ENCODE measurements around the gene MAGI2.

GRCh38 chr7:79334334-79334733 is 119.1 kb downstream of the MAGI2 start:
- TF ChIP-seq ATF3 (IDR thresholded peaks at IDR 0.05) (no peak), CTCF (IDR thresholded peaks at IDR 0.05; ENCODE audit: low read depth, low read length, missing input control) (no peak), JUND (IDR thresholded peaks at IDR 0.05) (no peak), REST (IDR thresholded peaks at IDR 0.05) (no peak), GABPA (IDR thresholded peaks at IDR 0.05 in 1 of 2, conservative IDR thresholded peaks at IDR 0.05 in 1 of 2) (no peak), MAX (IDR thresholded peaks at IDR 0.05) (no peak), HNF4G (IDR thresholded peaks at IDR 0.05) (no peak)

Data from liver (tissue), 3 donors.